ENCODE results near the gene RTL10. TPM values are rescaled to one million over a fixed set of nuclear protein-coding genes. Genes with fewer than 3 reads are reported as not detected.

The RTL10 gene
- total RNA-seq, 1 donor from 2014 or later = 35.1 TPM

DNA sequence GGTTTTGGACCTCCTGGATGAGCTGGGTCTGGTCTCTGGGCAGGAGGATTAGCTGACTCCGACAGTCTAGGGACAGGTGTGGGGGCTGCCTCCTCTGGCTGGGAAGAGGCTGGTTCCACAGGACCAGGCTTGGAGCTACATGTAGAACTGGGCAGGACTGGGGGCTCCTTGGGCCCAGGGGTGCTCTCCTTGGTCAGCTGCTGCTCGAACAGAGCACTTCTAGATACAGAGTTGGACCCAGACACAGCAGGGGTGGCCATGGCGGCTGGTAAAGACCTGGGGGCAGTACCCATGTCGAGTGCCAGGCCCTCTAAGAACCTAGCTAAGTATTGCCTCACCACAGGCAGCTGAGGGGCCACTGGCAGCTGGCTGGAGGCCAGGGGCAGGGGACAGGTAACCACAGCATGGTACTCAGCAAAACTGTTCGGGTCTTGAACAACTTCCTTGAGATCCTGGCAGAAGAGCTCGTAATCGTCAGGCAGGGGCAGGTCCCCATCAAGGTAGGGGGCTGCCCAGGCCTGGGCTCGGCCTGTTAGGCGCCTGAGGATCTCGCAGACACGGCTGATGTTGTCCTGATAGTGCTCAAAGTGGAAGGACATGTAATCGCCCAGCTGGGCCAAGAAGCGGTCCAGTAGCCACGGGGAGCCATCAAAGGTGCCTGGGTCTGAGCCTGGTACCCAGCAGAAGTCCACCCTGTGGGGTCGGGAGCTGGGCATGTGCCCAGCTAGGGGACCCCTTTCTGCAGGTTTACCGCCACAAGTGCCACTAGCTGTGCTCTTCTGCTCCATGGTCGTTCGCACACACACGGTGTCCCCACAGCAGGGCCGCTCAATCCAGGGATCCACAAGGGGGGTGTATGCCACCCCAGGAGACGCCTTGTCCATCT lies 3.1 kb downstream of the RTL10 start:
- Mint-ChIP-seq H3K4me1 (peaks cover 62% of the 10 kb centered on the region), H3K9me3 (no peaks in the 10 kb centered on the region), H3K27ac (peak overlapping the region; percentile 53), H3K36me3 (peaks cover 10% of the 10 kb centered on the region), H3K4me3 (peak overlapping the region; percentile 88), H3K27me3 (ENCODE audit: low read depth) (no peaks in the 10 kb centered on the region)
- TF ChIP-seq, protein P1, sequence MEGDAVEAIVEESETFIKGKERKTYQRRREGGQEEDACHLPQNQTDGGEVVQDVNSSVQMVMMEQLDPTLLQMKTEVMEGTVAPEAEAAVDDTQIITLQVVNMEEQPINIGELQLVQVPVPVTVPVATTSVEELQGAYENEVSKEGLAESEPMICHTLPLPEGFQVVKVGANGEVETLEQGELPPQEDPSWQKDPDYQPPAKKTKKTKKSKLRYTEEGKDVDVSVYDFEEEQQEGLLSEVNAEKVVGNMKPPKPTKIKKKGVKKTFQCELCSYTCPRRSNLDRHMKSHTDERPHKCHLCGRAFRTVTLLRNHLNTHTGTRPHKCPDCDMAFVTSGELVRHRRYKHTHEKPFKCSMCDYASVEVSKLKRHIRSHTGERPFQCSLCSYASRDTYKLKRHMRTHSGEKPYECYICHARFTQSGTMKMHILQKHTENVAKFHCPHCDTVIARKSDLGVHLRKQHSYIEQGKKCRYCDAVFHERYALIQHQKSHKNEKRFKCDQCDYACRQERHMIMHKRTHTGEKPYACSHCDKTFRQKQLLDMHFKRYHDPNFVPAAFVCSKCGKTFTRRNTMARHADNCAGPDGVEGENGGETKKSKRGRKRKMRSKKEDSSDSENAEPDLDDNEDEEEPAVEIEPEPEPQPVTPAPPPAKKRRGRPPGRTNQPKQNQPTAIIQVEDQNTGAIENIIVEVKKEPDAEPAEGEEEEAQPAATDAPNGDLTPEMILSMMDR (IDR thresholded peaks at IDR 0.05; ENCODE audit: unreplicated experiment) = no peak
- DNase-seq (ENCODE audit: low spot score in 2 of 2, unreplicated experiment in 2 of 2) = no peak

DNA sequence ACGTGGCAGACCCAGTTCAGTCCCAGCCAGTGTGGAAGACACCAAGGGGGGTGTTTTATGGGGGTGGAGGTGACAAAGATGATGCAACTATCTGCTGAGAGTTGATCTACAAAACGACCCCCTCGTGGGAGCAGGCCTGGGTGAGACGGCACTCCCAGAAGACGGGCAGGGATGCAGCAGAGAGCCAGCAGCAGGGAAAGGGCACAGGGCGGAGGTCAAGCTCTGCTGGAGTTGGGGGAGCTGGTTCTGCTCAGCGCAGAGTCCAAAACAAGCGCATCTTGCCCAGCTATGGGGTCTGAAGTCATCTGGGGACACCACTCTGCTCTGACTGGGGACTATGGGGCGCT lies 3.9 kb downstream of the RTL10 start:
- Mint-ChIP-seq H3K4me1 (peaks cover 60% of the 10 kb centered on the region), H3K27ac (peak overlapping the region; percentile 99), H3K4me3 (peak overlapping the region; percentile 47), H3K9me3 (no peaks in the 10 kb centered on the region), H3K27me3 (ENCODE audit: low read depth) (no peaks in the 10 kb centered on the region), H3K36me3 (peaks cover 10% of the 10 kb centered on the region)
- TF ChIP-seq, protein P1 (IDR thresholded peaks at IDR 0.05; ENCODE audit: unreplicated experiment) = no peak
- no peak for DNase-seq (ENCODE audit: low spot score in 2 of 2, unreplicated experiment in 2 of 2)

DNA sequence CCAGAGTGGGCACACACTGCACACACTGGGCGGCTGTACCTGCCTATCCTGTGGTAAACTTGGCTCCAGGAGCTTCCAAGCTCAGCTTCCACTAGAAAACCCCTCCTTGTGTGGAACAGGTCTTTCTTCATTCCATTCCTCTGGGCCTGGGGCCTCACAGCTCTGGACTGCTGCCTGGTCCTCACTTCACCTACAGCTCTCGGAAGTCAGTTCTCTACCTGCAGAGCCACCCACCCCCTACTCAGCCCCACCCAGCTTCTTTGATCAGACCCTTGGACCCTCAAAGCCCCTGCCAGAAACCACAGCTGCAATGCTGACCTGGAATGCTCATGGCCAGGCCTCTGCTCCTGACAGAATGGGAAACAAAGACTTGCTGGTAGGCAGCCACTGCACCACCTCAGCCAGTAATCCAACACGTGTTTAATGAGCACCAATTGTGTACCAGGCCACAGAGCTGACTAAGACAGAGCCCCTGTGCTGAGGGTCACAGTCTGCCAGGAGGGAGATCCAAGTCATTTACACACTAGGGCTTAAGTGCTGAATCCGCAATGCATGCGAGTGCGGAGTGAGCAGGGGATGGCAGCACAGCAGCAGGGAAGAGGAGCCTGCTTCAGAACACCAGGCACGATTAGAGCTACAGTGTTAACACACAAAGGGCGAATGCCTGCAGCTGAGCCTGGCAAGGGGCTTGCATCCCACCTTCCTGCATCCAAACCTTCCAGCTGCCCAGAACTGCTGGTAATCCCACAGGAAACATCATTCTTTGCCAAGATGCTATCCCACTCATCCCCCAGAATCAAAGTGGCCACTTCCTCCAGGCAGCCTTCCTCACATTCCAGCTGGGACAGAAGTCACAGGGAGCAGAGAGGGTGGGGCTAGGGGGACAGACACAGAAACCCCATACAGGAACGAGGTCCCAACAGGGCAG lies 4.6 kb downstream of the RTL10 start:
- DNase-seq (ENCODE audit: low spot score in 2 of 2, unreplicated experiment in 2 of 2) = no peak
- TF ChIP-seq, protein P1 (IDR thresholded peaks at IDR 0.05; ENCODE audit: unreplicated experiment) = no peak
- Mint-ChIP-seq H3K4me3 (peak overlapping the region; percentile 47), H3K27me3 (ENCODE audit: low read depth) (no peaks in the 10 kb centered on the region), H3K36me3 (peaks cover 10% of the 10 kb centered on the region), H3K9me3 (no peaks in the 10 kb centered on the region), H3K4me1 (peaks cover 64% of the 10 kb centered on the region), H3K27ac (peak overlapping the region; percentile 99)

DNA sequence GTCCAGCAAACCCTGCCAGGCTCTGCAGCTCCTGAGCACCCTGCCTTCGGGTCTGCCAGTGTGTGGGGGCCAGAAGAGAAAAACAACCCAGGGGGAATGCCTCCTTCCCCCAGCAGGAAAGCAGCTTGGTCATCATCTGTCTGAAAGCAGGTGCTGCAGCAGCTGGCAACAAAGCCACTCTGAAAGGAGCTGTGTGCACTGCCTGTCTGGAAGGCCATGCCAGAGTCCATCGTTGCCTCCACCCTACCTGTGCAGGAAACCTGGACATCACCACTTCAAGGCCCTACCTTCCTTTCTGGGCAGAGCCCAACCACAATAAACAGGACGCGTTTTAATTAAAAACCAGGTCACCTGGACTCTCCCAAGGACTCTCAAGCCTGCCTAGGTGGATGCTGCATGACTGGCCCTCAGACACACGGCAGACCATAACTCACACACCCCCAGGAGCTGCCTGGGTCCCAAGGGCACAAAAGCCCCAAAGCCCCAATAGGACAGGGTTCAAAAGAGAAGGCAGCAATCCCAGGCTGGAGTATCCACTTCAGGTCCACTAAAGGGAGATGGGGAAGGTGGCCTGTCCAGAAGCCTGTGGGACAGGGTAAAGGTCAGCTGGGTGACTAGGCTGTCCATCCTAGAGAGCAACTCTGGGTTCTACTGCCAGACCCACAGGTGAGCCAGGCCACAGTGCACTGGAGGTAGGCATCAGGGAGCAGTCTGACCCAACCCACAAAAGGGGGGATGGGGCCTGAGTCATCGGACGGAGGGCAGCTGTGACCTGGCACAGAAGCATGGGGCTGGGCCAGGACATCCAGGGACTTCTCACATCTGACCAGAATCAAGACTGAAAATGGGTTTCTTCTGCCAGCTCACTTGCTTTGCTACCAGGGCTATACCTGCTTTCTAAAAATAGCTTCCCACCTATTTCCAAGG lies 6.1 kb downstream of the RTL10 start:
- H3K4me1 Mint-ChIP-seq = peaks cover 68% of the 10 kb centered on the region
- H3K27ac Mint-ChIP-seq = peak overlapping the region; percentile 79
- no peaks in the 10 kb centered on the region for H3K27me3 Mint-ChIP-seq (ENCODE audit: low read depth)
- DNase-seq (ENCODE audit: low spot score in 2 of 2, unreplicated experiment in 2 of 2) = no peak
- no peaks in the 10 kb centered on the region for H3K9me3 Mint-ChIP-seq
- H3K4me3 Mint-ChIP-seq = no peak overlapping the region
- TF ChIP-seq, protein P1 (IDR thresholded peaks at IDR 0.05; ENCODE audit: unreplicated experiment) = no peak
- H3K36me3 Mint-ChIP-seq = peaks cover 10% of the 10 kb centered on the region

DNA sequence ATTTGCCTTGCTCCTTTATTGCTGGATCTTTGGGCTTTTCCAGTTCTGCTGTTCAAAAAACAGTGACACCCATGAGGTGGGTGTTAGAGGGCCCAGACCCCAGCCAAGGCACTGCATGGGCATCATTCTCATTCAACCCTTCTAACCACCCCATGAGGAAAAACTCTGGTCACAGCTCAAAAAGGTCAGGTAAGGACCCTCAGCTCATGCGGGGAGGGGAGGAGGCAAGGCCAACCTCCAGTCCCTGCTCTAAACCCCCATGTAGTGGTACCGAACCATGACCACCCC lies 7.4 kb downstream of the RTL10 start:
- Mint-ChIP-seq H3K4me1 (peaks cover 68% of the 10 kb centered on the region), H3K27me3 (ENCODE audit: low read depth) (no peaks in the 10 kb centered on the region), H3K9me3 (no peaks in the 10 kb centered on the region), H3K27ac (no peak overlapping the region), H3K36me3 (peaks cover 10% of the 10 kb centered on the region), H3K4me3 (no peak overlapping the region)
- DNase-seq (ENCODE audit: low spot score in 2 of 2, unreplicated experiment in 2 of 2) = no peak
- TF ChIP-seq, protein P1 (IDR thresholded peaks at IDR 0.05; ENCODE audit: unreplicated experiment) = no peak
